C4-2B (cell line): ENCODE data around the gene MED15.

Experiments
- ZFX ChIP-seq: fragments of 450-650 bp; IDR thresholded peaks from 2 replicates; pipeline ENCODE4 v1.6.1; 2017
- TF ChIP-seq, protein P1 (sequence below): fragments of 450-650 bp; conservative IDR thresholded peaks from 2 replicates; pipeline ENCODE4 v1.5.1; 2017; ENCODE audit warnings: mild to moderate bottlenecking

DNA sequence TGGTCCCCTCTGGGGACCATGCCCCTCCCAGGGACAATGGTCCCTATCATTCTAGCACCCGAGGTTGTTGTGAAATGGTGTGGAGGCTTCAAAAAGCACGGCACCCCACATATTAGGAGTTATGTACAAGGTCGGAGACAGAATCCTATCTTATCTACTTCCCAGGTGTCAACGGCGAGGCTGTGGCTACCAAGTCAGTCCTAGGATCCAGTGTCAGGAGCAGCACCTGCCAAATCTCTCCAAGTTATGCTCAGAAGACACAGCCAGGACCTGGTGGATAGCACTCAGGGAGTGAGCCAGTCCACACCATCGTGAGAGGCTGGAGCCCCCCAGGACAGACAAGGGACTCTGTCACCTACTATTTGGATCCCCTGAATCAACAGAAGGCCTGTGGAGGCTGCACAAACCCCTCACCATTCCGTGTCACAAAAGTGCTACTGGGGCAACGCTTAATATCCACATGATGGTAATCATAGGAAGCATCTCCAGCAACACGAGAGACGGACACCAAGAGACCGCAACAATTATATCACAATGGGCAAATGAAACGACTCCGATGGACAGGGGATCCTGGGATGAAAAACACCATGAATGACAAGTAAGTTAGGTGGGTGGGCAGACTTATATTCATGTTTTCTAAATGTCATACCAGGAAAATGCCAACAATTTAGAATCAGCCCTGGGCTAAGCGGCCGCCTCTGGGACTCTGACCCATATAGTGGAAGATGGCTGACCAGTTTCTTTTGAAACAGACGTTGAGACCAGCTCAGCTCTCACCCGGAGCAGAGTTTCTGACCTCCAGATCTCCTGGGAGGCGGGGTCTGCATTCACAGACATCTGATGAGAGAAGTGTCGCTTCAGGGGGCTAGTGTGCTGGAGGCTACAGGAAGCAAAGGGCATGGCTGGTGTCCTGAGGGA is 108.4 kb downstream of the MED15 start:
- TF ChIP-seq, protein P1, sequence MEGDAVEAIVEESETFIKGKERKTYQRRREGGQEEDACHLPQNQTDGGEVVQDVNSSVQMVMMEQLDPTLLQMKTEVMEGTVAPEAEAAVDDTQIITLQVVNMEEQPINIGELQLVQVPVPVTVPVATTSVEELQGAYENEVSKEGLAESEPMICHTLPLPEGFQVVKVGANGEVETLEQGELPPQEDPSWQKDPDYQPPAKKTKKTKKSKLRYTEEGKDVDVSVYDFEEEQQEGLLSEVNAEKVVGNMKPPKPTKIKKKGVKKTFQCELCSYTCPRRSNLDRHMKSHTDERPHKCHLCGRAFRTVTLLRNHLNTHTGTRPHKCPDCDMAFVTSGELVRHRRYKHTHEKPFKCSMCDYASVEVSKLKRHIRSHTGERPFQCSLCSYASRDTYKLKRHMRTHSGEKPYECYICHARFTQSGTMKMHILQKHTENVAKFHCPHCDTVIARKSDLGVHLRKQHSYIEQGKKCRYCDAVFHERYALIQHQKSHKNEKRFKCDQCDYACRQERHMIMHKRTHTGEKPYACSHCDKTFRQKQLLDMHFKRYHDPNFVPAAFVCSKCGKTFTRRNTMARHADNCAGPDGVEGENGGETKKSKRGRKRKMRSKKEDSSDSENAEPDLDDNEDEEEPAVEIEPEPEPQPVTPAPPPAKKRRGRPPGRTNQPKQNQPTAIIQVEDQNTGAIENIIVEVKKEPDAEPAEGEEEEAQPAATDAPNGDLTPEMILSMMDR, result no peak
- no peak for TF ChIP-seq ZFX
